Measurements from ENCODE around the gene GABRR1. TPM values are rescaled to one million over a fixed set of nuclear protein-coding genes. Genes with fewer than 3 reads are reported as not detected.

GABRR1 gene
- total RNA-seq, 1 experiment from 2014 or later, result not detected

Other genes with a start within 250 kb of the GABRR1 start
- 7.7 and 10.8 TPM in 2 replicates for gene PNRC1, start 136.6 kb downstream of the GABRR1 start, total RNA-seq (2014; rRNA removed; shearing (Covaris generic))
- not detected in 2 replicates for gene SRSF12, start 99.3 kb downstream of the GABRR1 start, total RNA-seq (2014; rRNA removed; shearing (Covaris generic))
- 17.5 and 22.4 TPM in 2 replicates for gene PM20D2, start 71.3 kb downstream of the GABRR1 start, total RNA-seq (2014; rRNA removed; shearing (Covaris generic))
- 0.10 TPM in 1 of 2 replicates, not detected in the other for gene GABRR2, start 97.9 kb upstream of the GABRR1 start, total RNA-seq (2014; rRNA removed; shearing (Covaris generic))
- gene UBE2J1, start 135.4 kb upstream of the GABRR1 start, total RNA-seq (2014; rRNA removed; shearing (Covaris generic)), result 21.2 and 25.1 TPM in 2 replicates
- 3.6 and 5.3 TPM in 2 replicates for gene RRAGD, start 194.9 kb upstream of the GABRR1 start, total RNA-seq (2014; rRNA removed; shearing (Covaris generic))
- gene ANKRD6, start 215.8 kb upstream of the GABRR1 start, total RNA-seq (2014; rRNA removed; shearing (Covaris generic)), result 1.0 and 1.2 TPM in 2 replicates

Data from HT1080 (cell line).